ENCODE results near the gene CEP170B. TPM values are rescaled to one million over a fixed set of nuclear protein-coding genes. Genes with fewer than 3 reads are reported as not detected.

The CEP170B gene
- total and polyA plus RNA-seq, 8 donors, result 9.6 to 483 (median 29.1) TPM

DNA sequence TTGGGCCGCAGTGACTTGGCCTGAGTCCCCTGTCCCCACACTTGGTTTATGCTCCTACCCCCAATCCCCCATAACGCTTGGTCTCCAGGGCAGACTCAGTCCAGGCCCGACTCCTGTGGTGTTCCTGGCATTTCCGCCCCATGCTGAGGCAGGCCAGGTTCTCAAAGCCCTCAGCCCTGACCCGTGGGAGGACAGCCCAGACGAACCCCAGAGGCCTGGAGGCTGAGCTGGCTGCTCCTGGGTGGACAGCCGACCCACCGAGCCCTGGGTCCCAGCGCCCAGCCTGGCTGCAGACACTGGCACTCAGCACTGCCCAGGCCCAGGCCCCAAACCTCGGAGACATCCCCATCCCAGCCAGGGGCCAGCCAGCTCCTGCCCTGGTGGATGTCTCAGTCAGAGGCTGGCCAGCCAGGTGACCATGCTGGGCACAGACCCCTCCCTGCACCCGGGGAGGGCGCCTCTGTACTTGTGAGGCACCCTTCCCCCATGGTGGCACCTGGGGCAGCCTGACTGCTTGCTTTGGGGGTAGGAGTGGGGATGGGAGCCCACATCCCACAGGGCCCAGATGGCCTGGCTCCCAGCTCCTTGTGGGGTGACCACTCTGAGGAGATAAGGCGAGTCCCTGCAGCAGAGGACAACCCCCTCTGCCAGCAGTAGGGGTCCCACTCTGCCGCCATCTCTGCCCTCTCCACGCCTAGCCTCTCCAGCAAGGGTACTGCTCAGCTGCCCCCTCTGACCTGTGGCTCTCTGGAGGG, 61.0 kb downstream of the CEP170B start:
- TF ChIP-seq, protein P1, sequence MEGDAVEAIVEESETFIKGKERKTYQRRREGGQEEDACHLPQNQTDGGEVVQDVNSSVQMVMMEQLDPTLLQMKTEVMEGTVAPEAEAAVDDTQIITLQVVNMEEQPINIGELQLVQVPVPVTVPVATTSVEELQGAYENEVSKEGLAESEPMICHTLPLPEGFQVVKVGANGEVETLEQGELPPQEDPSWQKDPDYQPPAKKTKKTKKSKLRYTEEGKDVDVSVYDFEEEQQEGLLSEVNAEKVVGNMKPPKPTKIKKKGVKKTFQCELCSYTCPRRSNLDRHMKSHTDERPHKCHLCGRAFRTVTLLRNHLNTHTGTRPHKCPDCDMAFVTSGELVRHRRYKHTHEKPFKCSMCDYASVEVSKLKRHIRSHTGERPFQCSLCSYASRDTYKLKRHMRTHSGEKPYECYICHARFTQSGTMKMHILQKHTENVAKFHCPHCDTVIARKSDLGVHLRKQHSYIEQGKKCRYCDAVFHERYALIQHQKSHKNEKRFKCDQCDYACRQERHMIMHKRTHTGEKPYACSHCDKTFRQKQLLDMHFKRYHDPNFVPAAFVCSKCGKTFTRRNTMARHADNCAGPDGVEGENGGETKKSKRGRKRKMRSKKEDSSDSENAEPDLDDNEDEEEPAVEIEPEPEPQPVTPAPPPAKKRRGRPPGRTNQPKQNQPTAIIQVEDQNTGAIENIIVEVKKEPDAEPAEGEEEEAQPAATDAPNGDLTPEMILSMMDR (IDR thresholded peaks at IDR 0.05), result no peak
- TF ChIP-seq POLR2A (IDR thresholded peaks at IDR 0.05) (no peak), POLR2AphosphoS5 (IDR thresholded peaks at IDR 0.05) (no peak), EP300 (IDR thresholded peaks at IDR 0.05) (no peak)
- Histone ChIP-seq H3K4me1 (peaks cover 0 to 10% (median 0%) of the 10 kb centered on the region in 4 donors), H3K27me3 (peaks cover 0 to 24% (median 0%) of the 10 kb centered on the region in 3 donors), H3K4me3 (no peak overlapping the region), H3K36me3 (no peaks in the 10 kb centered on the region), H3K9me3 (peaks cover 0 to 7% (median 7%) of the 10 kb centered on the region in 4 donors), H3K27ac (no peak overlapping the region)
- 67 to 83% (median 78%) methylated on average over 3 to 15 of the region's 15 CpGs for WGBS, 5 donors
- no peak for DNase-seq
- intact Hi-C loops (cut with DNase I; ENCODE audit: low total_unique reads), result no loop called here

- Histone ChIP-seq H3K4me3 (no peak overlapping the region), H3K27me3 (peaks cover 0 to 27% (median 0%) of the 10 kb centered on the region in 3 donors), H3K27ac (no peak overlapping the region), H3K36me3 (no peaks in the 10 kb centered on the region), H3K9me3 (peaks cover 0 to 7% (median 7%) of the 10 kb centered on the region in 4 donors), H3K4me1 (peaks cover under 1 to 13% (median 3%) of the 10 kb centered on the region in 4 donors)
- TF ChIP-seq EP300 (IDR thresholded peaks at IDR 0.05) (no peak), POLR2AphosphoS5 (IDR thresholded peaks at IDR 0.05) (no peak), POLR2A (IDR thresholded peaks at IDR 0.05) (no peak)
- TF ChIP-seq, protein P1 (IDR thresholded peaks at IDR 0.05), result no peak
- intact Hi-C loops (cut with DNase I; ENCODE audit: low total_unique reads), result no loop called here
- DNase-seq, result peak in 1 of 2 donors; percentile 35
- WGBS, 5 donors, result 58 to 74% (median 72%) methylated on average over 9 to 21 of the region's 21 CpGs
Measured at GRCh38 chr14:104926619-104927431, 61.8 kb downstream of the CEP170B start.

DNA sequence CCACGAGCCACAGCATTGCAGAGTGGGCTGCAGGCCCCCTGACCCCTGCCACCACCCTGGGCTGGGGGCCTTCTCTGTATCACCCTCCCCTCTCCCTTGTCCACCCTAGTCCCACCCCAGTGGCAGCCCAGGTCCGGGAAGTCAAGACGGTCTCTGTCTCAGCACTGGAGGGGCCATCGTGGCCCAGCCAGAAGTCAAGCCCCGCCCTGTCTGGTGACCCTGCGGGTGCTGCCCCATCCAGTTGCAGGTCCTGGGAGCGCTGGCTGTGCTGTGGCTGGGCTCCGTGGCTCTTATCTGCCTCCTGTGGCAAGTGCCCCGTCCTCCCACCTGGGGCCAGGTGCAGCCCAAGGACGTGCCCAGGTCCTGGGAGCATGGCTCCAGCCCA, 62.4 kb downstream of the CEP170B start:
- Histone ChIP-seq H3K9me3 (peaks cover 0 to 7% (median 7%) of the 10 kb centered on the region in 4 donors), H3K36me3 (no peaks in the 10 kb centered on the region), H3K27ac (no peak overlapping the region), H3K27me3 (peaks cover 0 to 33% (median 2%) of the 10 kb centered on the region in 3 donors), H3K4me3 (no peak overlapping the region), H3K4me1 (peaks cover 6 to 19% (median 9%) of the 10 kb centered on the region in 4 donors)
- intact Hi-C loops (cut with DNase I; ENCODE audit: low total_unique reads), result no loop called here
- TF ChIP-seq EP300 (IDR thresholded peaks at IDR 0.05) (no peak), POLR2A (IDR thresholded peaks at IDR 0.05) (no peak), POLR2AphosphoS5 (IDR thresholded peaks at IDR 0.05) (no peak)
- TF ChIP-seq, protein P1 (IDR thresholded peaks at IDR 0.05), result no peak
- WGBS, 5 donors, result 18 to 59% (median 40%) methylated on average over 6 to 10 of the region's 10 CpGs
- DNase-seq, result peak in 1 of 2 donors; percentile 40

- H3K9me3 ChIP-seq, result peaks cover 0 to 7% (median 7%) of the 10 kb centered on the region in 4 donors
- H3K36me3 ChIP-seq, result no peaks in the 10 kb centered on the region
- intact Hi-C loops (cut with DNase I; ENCODE audit: low total_unique reads), result no loop called here
- H3K27ac ChIP-seq, result no peak overlapping the region
- H3K27me3 ChIP-seq, result peaks cover 0 to 38% (median 6%) of the 10 kb centered on the region in 3 donors
- 45 to 50% (median 47%) methylated on average over 5 to 8 of the region's 8 CpGs for WGBS, 5 donors
- no peak for DNase-seq
- peaks cover 11 to 24% (median 14%) of the 10 kb centered on the region in 4 donors for H3K4me1 ChIP-seq
- no peak overlapping the region for H3K4me3 ChIP-seq
- TF ChIP-seq, protein P1 (IDR thresholded peaks at IDR 0.05), result no peak
- TF ChIP-seq EP300 (IDR thresholded peaks at IDR 0.05), result no peak
- no peak for TF ChIP-seq POLR2A (IDR thresholded peaks at IDR 0.05)
- no peak for TF ChIP-seq POLR2AphosphoS5 (IDR thresholded peaks at IDR 0.05)
Measured at GRCh38 chr14:104927901-104928300, 62.8 kb downstream of the CEP170B start.
